Activated T-helper 17 cell treated with anti-CD3 and anti-CD28 coated beads, Interleukin-2, amount 50 U/mL, for 72 hours (primary cell): ENCODE data around the gene GALR2. TPM values are rescaled to one million over a fixed set of nuclear protein-coding genes. Genes with fewer than 3 reads are reported as not detected.

Source experiments
- ATAC-seq: fragments of 150-1000 bp; cut with Tn5 transposase; replicated peaks from 2 replicates; pipeline ENCODE4 v1.10.0; 2021; ENCODE audit warnings: mild to moderate bottlenecking, moderate library complexity
- H3K27ac Mint-ChIP-seq: one replicate; pipeline ENCODE4 v1.8.0; 2022; ENCODE audit warnings: mixed read lengths
- H3K27me3 Mint-ChIP-seq: one replicate; pipeline ENCODE4 v1.8.0; 2022; ENCODE audit warnings: mixed read lengths
- H3K36me3 Mint-ChIP-seq: one replicate; pipeline ENCODE4 v1.8.0; 2022; ENCODE audit warnings: low read depth, mild to moderate bottlenecking, mixed read lengths
- H3K4me1 Mint-ChIP-seq: one replicate; pipeline ENCODE4 v1.8.0; 2022; ENCODE audit warnings: mixed read lengths
- H3K4me3 Mint-ChIP-seq: one replicate; pipeline ENCODE4 v1.8.0; 2022; ENCODE audit warnings: mild to moderate bottlenecking, mixed read lengths
- H3K9me3 Mint-ChIP-seq: one replicate; pipeline ENCODE4 v1.8.0; 2022; ENCODE audit warnings: mixed read lengths
- total RNA-seq, 2 donors: library from RNA; stranded (reverse); gene quantifications; one replicate each; pipeline ENCODE4 v1.2.3, GENCODE V29; 2022

GALR2 gene
- total RNA-seq, 2 donors from 2014 or later = 7.5 to 14.8 TPM

- no peak for ATAC-seq
- peaks cover 4% of the 10 kb centered on the region for H3K4me1 Mint-ChIP-seq
- H3K27me3 Mint-ChIP-seq = no peaks in the 10 kb centered on the region
- no peaks in the 10 kb centered on the region for H3K9me3 Mint-ChIP-seq
- no peaks in the 10 kb centered on the region for H3K36me3 Mint-ChIP-seq
- H3K4me3 Mint-ChIP-seq = no peak overlapping the region
- H3K27ac Mint-ChIP-seq = no peak overlapping the region
These were observed 45.1 kb downstream of the GALR2 start for GRCh38 chr17:76119409-76120371.

- Mint-ChIP-seq H3K4me3 (peak overlapping the region; percentile 52), H3K9me3 (no peaks in the 10 kb centered on the region), H3K36me3 (no peaks in the 10 kb centered on the region), H3K27ac (peak overlapping the region; percentile 54), H3K4me1 (peaks cover 4% of the 10 kb centered on the region), H3K27me3 (no peaks in the 10 kb centered on the region)
- ATAC-seq = no peak
These were observed 46.1 kb downstream of the GALR2 start for GRCh38 chr17:76120658-76121008.

- Mint-ChIP-seq H3K9me3 (no peaks in the 10 kb centered on the region), H3K4me3 (peak overlapping the region; percentile 25), H3K36me3 (no peaks in the 10 kb centered on the region), H3K27ac (peak overlapping the region; percentile 76), H3K27me3 (no peaks in the 10 kb centered on the region), H3K4me1 (peaks cover 4% of the 10 kb centered on the region)
- ATAC-seq = peak; percentile 22
These were observed 47.4 kb downstream of the GALR2 start for GRCh38 chr17:76121932-76122430.

GRCh38 chr17:76122431-76123190 lies 48.0 kb downstream of the GALR2 start:
- ATAC-seq = no peak
- Mint-ChIP-seq H3K36me3 (no peaks in the 10 kb centered on the region), H3K27me3 (no peaks in the 10 kb centered on the region), H3K9me3 (no peaks in the 10 kb centered on the region), H3K27ac (peak overlapping the region; percentile 76), H3K4me1 (peaks cover 4% of the 10 kb centered on the region), H3K4me3 (peak overlapping the region; percentile 25)

- ATAC-seq = no peak
- H3K27ac Mint-ChIP-seq = peak overlapping the region; percentile 73
- peak overlapping the region; percentile 10 for H3K4me3 Mint-ChIP-seq
- H3K27me3 Mint-ChIP-seq = no peaks in the 10 kb centered on the region
- no peaks in the 10 kb centered on the region for H3K9me3 Mint-ChIP-seq
- no peaks in the 10 kb centered on the region for H3K36me3 Mint-ChIP-seq
- H3K4me1 Mint-ChIP-seq = peaks cover 4% of the 10 kb centered on the region
These were observed 48.6 kb downstream of the GALR2 start for GRCh38 chr17:76123191-76123499.

GRCh38 chr17:76123749-76124581 lies 49.4 kb downstream of the GALR2 start:
- Mint-ChIP-seq H3K27ac (peak overlapping the region; percentile 73), H3K4me1 (peaks cover 4% of the 10 kb centered on the region), H3K27me3 (no peaks in the 10 kb centered on the region), H3K9me3 (no peaks in the 10 kb centered on the region), H3K36me3 (no peaks in the 10 kb centered on the region), H3K4me3 (no peak overlapping the region)
- no peak for ATAC-seq

GRCh38 chr17:76124582-76125390 lies 50.2 kb downstream of the GALR2 start:
- peaks cover 4% of the 10 kb centered on the region for H3K4me1 Mint-ChIP-seq
- no peaks in the 10 kb centered on the region for H3K9me3 Mint-ChIP-seq
- H3K27me3 Mint-ChIP-seq = no peaks in the 10 kb centered on the region
- no peak for ATAC-seq
- H3K27ac Mint-ChIP-seq = peak overlapping the region; percentile 54
- H3K4me3 Mint-ChIP-seq = no peak overlapping the region
- no peaks in the 10 kb centered on the region for H3K36me3 Mint-ChIP-seq

GRCh38 chr17:76125391-76125675 lies 50.8 kb downstream of the GALR2 start:
- Mint-ChIP-seq H3K36me3 (no peaks in the 10 kb centered on the region), H3K27me3 (no peaks in the 10 kb centered on the region), H3K4me3 (no peak overlapping the region), H3K27ac (no peak overlapping the region), H3K4me1 (peaks cover 4% of the 10 kb centered on the region), H3K9me3 (no peaks in the 10 kb centered on the region)
- no peak for ATAC-seq

- Mint-ChIP-seq H3K36me3 (no peaks in the 10 kb centered on the region), H3K27me3 (no peaks in the 10 kb centered on the region), H3K4me1 (peaks cover under 1% of the 10 kb centered on the region), H3K27ac (no peak overlapping the region), H3K4me3 (no peak overlapping the region), H3K9me3 (no peaks in the 10 kb centered on the region)
- no peak for ATAC-seq
These were observed 51.3 kb downstream of the GALR2 start for GRCh38 chr17:76125922-76126321.

Other genes starting within 250 kb of the GALR2 start
- gene UNC13D, start 230.4 kb upstream of the GALR2 start, total RNA-seq = 100 to 1,000 TPM; 153 to 160 TPM
- gene WBP2, start 219.4 kb upstream of the GALR2 start, total RNA-seq = 100 to 1,000 TPM in 1 of 2 donors, 10 to 100 TPM in 1; 67.4 to 127 TPM
- gene TRIM47, start 196.2 kb upstream of the GALR2 start, total RNA-seq = 10 to 100 TPM; 11.0 to 32.4 TPM
- 10 to 100 TPM; 20.3 to 33.9 TPM for gene TRIM65, start 177.8 kb upstream of the GALR2 start, total RNA-seq
- 100 to 1,000 TPM in 1 of 2 donors, 10 to 100 TPM in 1; 74.2 to 113 TPM for gene MRPL38, start 169.9 kb upstream of the GALR2 start, total RNA-seq
- gene FBF1, start 133.7 kb upstream of the GALR2 start, total RNA-seq = 10 to 100 TPM in 1 of 2 donors, 1 to 10 TPM in 1; 9.2 to 10.6 TPM
- 10 to 100 TPM; 24.0 to 35.2 TPM for gene ACOX1, start 95.6 kb upstream of the GALR2 start, total RNA-seq
- 10 to 100 TPM; 15.3 to 18.5 TPM for gene TEN1, start 95.5 kb upstream of the GALR2 start, total RNA-seq
- gene CDK3, start 73.9 kb upstream of the GALR2 start, total RNA-seq = 1 to 10 TPM; 8.0 to 9.0 TPM
- gene EVPL, start 47.5 kb upstream of the GALR2 start, total RNA-seq = under 1 TPM in 1 of 2 donors, not detected in 1; 0.11 TPM
- 100 to 1,000 TPM; 109 to 117 TPM for gene SRP68, start 2.3 kb upstream of the GALR2 start, total RNA-seq
- 10 to 100 TPM in 1 of 2 donors, 1 to 10 TPM in 1; 6.5 to 13.5 TPM for gene ZACN, start 4.4 kb downstream of the GALR2 start, total RNA-seq
- 100 to 1,000 TPM; 104 to 117 TPM for gene EXOC7, start 29.0 kb downstream of the GALR2 start, total RNA-seq
- gene FOXJ1, start 66.5 kb downstream of the GALR2 start, total RNA-seq = under 1 TPM in 1 of 2 donors, not detected in 1; 0.15 TPM
- gene RNF157, start 165.7 kb downstream of the GALR2 start, total RNA-seq = 10 to 100 TPM; 15.5 to 17.4 TPM
- 100 to 1,000 TPM; 173 to 187 TPM for gene UBALD2, start 190.6 kb downstream of the GALR2 start, total RNA-seq
- gene QRICH2, start 233.5 kb downstream of the GALR2 start, total RNA-seq = 1 to 10 TPM in 1 of 2 donors, under 1 TPM in 1; 0.85 to 2.1 TPM